Activated CD8-positive, alpha-beta memory T cell treated with anti-CD3 and anti-CD28 coated beads, Interleukin-2, amount 50 U/mL, for 4 hours (primary cell): ENCODE results near the gene LIPE.

Experiments used
- DNase-seq: peaks from one replicate; pipeline ENCODE4 v3.0.0-alpha.2; 2020

LIPE gene

DNA sequence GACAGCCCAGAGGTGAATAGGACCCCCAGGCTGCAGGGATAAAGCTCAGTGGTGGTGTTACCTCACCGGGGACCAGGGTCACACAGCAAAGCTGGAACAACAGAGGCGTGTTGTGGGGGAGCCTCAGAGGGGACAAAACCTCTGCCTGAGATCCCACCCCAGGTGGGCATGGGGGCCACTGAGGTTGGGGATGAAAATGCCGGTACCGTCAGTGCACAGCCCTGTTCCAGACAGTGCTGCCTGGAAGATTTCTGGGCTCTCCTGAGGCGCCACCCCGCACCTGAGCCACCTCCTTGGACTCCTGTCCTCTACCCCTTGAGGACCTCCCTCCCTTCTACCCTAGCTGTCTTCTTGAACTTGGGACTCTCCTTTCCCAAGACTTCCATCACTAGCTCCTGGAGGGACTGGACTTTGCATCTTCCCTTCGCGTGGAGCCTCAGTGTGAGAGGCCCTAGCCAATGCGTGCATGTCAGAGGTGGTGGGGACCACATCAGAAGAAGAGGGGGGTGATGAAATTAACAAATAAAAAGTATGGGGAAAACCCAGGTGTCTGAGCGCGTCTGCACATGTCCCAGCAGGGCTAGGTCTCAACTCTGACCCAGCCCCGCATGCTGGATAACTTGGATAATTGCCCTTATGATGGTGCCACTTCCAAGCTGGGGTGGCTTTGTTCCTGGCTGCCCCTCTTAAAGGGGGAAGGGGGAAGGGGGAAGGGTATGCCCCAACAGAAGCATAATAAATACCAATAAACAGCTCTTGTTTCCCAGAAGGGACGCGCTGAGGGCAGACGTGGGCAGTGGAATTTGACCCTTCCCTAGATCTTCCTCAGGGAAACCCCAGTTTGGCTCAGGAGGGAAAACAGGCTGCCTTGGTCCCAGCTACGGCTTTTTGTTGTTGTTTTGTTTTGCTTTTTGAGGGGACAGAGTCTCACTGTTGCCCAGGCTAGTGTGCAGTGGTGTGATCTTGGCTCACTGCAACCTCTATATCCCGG, 48.7 kb downstream of the LIPE start:
- DNase-seq: no peak

DNA sequence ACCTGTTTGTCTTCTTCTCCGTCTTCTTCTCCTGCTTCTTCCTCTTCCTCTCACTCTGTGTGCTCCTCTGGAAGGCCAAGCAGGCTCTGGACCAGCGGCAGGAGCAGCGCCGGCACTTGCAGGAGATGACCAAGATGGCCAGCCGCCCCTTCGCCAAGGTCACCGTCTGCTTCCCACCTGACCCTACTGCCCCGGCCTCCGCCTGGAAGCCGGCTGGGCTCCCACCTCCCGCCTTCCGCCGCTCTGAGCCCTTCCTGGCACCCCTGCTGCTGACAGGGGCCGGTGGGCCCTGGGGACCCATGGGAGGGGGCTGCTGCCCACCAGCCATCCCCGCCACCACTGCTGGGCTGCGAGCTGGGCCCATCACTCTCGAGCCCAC, 51.0 kb downstream of the LIPE start:
- no peak for DNase-seq

DNA sequence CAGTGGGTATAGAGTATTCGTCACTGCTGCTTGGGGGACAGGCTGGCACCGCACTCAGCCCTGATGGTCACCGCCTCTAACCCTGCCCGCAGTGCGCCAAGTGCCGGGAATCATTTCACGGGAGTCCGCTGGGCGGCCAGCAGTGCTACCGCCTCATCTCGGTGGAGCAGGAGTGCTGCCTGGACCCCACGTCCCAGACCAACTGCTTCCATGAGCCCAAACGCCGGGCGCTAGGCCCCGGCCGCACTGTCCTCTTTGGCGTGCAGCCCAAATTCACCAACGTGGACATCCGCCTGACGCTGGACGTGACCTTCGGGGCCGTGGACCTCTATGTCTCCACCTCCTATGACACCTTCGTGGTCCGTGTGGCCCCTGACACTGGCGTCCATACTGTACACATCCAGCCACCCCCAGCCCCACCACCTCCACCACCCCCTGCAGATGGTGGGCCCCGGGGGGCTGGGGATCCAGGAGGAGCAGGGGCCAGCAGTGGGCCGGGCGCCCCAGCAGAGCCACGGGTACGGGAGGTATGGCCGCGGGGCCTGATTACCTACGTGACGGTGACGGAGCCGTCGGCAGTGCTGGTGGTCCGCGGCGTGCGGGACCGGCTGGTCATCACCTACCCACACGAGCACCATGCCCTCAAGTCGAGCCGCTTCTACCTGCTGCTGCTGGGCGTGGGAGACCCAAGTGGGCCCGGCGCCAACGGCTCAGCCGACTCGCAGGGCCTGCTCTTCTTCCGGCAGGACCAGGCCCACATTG, 51.6 kb downstream of the LIPE start:
- DNase-seq: no peak

DNA sequence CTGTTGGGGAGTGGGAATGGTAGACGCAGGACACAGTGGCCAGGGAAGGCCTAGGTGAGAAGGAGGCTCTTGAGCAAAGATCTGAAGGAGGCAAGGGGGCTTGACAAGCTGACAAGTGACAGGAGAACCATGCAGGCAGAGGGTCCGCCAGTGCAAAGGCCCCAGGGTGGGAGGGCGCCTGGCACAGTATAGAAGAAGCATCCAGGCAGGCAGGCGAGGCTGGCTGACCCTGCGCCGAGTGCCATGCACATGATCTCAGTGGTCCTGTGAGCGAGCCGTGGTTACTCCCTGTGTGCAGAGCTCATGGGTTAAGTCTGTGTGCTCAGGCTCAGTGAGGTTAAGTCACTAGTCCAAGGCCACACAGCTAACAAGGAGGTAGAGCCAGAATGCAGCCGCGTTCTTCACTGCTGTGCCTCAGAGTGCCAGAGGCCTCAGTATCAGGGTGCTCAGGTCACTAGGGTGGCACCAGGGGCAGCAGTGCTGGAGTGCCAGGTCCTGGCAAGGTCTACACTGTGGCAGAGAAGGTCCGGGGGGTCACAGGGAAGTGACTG, 52.3 kb downstream of the LIPE start:
- no peak for DNase-seq

DNA sequence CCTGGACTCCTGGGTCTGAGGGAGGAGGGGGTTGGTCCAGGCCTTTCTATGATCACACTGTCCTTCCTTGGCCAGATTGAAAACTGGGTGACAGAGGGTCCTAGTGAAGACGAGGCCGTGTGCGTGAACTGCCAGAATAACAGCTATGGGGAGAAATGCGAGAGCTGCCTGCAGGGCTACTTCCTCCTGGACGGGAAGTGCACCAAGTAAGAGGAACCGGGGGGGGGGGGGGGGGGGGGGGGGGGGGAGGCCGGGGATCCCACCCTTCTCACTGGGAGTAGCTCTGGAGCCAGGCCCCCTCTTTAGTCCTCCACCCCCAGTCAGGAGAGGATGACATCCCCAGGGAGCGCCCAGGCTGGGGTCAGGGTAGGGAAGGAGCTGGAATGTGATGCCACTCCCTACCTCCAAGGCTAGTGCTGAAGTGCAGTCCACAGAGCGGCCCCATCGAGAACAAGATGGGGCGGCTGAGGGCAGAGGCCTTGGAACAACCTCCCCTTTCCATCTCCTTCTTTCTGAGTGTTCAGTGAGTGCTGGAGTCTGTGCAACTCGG, 56.5 kb downstream of the LIPE start:
- DNase-seq: no peak

DNA sequence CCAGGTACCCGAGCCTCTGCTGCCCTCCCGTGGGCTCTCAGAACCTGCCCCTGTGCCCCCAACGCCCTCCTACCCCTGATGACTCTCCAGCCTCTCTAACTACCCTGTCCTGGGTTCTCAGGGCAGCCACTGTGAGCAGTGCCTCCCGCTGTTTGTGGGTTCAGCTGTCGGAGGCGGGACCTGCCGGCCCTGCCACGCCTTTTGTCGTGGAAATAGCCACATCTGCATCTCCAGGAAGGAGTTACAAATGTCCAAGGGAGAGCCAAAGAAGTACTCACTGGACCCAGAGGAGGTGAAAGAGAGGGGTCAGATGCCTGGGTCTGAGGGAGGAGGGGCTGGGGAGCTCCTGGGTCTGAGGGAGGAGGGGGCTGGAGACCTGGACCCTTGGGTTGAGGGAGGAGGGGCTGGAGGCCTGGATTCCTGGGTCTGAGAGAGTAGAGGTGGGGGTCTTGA, 57.1 kb downstream of the LIPE start:
- DNase-seq: no peak

DNA sequence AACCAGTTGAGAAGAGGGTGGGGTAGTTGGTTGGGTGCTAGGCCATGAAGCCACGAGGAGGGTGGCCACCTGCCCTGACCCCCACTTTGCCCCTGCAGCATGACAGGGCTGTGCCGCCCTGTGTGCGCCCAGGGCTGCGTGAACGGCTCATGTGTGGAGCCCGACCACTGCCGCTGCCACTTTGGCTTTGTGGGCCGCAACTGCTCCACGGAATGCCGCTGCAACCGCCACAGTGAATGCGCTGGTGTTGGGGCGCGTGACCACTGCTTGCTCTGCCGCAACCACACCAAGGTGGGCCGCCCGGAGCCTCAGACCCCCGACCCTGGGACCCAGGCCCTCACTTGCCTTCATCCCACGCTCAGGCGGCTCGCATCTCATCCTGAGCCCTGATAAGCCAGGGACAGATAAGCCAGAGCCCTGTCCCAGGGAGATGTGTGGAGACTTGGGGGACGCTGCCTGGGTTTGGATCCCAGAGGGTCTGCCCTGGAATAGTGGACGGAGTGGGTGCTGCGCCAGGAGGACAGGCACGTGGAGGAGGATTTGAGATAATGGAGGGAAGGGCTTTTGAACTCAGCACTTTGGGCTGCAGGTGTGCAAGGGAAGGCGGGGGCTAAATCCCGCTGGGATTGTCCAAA, 57.6 kb downstream of the LIPE start:
- no peak for DNase-seq

DNA sequence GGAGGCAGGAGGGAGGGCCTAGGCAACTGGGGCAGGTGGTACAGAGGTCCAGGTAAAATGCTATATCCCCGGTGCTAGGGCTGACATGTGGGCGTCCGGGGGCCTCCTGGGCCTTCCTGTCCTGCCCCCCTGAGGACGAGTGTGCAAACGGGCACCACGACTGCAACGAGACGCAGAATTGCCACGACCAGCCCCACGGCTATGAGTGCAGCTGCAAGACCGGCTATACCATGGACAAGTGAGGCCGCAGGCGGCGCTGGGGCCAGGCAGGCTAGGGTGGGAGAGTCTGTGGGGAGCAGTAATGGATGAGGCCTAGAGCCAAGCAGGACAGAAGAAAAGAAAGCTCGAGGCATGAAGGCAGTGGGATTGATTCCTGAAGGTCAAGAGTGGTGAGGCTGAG, 58.4 kb downstream of the LIPE start:
- no peak for DNase-seq

DNA sequence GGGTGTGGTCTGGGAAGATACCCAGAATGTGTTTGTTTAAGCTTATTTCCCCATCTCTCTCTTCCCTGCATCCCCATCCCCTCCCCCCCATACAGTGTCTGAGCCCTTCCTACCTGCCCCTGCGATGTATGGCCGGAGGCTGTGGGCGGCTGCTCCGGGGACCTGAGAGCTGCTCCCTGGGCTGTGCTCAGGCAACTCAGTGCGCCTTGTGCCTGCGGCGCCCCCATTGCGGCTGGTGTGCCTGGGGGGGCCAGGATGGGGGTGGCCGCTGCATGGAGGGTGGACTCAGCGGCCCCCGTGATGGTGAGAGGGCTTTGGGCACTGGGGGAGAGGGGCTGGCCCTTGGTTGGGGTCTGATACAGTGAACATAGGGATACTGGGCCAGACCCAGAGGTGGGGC, 58.8 kb downstream of the LIPE start:
- no peak for DNase-seq

DNA sequence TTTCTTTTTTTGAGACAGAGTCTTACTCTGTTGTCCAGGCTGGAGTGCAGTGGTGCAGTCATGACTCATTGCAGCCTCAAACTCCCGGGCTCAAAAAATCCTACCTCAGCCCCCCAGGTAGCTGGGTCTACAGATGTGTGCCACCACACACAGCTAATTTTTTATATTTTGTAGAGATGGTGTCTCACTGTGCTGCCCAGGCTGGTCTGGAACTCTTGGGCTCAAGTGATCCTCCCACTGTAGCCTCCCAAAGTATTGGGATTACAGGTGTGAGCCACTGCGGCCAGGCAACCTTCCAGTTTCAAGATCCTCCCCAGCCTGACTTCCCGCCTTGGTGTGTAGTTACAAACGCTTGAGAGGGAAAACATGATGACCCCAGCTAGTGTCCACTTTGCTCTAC, 59.3 kb downstream of the LIPE start:
- no peak for DNase-seq

DNA sequence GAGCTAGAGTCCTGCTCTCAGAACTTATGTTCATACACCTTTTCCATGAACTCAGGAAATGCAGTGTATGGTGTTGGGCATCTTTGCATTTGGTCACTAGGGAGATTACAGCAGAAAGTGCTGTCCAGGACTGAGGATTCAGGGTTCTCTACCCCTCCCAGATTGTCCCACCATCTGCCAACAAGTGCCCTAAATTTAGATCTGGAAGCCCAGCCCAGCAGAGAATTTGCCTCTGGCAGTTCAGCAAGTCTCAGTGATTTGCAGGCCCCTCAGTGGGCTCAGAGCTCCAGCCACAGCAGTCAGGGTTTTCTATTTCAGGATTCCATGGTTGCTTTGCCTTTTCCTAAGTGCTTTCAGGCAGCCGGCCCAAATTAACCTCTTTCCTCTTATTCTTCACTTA, 60.5 kb downstream of the LIPE start:
- DNase-seq: no peak

DNA sequence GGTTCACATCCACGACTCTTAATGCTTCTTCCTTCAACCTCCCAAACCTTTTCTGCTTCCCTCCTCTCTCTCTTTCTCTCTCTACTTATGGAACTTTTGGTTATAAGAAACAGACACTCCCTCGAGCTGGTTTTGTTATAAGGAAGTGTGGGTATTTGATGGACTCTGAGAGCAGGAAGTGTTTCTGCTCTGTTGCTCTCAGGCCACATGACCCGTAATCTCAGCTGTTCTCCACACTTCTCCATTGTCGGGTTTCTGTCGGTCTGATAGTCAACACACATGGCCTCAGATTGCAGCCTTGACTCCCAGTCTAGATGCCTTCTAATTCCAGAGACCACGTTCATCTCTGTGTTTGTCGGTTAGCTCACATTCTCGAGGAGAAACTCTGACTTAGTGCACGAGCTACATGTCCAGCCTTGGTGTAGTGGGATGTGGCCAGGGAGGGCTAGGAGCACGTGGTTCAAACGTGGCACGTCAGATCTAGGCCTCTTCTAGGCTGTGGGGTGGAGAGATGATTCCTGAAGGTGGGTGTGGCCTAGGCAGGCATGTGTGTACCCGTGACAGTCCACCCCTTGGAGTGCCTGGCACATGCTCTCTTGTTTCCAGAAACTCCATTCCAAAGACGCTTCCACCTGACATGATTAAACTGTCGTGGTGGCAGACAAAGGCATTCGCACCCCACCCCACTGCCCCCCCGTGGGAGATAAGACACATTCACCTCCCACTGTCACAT, 63.4 kb downstream of the LIPE start:
- no peak for DNase-seq

DNA sequence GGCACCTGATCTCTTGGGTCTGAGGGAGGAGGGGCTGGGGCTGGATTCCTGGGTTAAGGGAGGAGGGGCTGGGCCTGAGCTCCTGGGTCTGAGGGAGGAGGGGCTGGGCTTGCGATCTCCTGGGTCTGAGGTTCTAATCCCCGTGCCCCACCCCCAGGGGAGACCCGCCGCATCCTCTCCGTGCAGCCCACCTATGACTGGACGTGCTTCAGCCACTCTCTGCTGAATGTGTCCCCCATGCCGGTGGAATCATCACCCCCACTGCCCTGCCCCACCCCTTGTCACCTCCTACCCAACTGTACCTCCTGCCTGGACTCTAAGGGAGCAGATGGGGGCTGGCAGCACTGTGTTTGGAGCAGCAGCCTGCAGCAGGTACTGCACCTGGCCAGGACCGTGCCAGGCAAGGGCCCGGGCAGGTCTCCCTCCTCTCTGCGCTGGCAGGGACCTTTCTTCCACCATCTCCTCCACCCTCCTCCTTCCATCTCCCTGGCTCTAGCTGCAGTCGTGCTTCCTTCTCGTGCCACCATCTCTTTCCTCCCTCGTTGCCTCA, 64.2 kb downstream of the LIPE start:
- DNase-seq: no peak

DNA sequence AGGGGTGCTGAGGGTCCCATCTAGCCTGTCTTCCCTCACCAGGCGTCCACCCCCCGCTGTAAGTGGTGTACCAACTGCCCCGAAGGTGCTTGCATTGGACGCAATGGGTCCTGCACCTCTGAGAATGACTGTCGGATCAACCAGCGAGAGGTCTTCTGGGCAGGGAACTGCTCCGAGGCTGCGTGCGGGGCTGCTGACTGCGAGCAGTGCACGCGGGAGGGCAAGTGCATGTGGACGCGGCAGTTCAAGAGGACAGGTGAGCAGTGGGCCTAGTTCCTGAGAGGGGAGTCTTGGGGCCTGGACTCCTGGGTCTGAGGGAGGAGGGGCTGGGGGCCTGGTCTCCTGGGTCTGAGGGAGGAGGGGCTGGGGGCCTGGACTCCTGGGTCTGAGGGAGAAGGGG, 64.8 kb downstream of the LIPE start:
- no peak for DNase-seq

DNA sequence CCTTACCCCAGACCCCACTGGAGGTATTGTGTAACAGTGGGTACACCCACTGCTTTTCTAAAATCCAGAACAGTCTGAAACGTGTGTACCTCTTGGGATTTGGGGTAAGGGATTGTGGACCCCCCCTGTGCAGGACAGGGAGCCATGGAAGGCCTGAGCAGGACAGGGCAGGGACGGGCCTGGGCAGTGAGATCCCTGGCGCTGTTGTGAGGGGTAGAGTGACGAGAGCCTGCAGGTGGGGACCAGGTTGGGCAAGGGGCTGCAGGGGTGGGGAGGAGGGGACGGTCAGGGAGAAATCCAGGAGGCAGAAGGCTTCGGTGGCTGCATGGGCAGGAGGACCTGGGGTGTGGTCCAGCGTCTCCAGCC, 65.7 kb downstream of the LIPE start:
- no peak for DNase-seq

DNA sequence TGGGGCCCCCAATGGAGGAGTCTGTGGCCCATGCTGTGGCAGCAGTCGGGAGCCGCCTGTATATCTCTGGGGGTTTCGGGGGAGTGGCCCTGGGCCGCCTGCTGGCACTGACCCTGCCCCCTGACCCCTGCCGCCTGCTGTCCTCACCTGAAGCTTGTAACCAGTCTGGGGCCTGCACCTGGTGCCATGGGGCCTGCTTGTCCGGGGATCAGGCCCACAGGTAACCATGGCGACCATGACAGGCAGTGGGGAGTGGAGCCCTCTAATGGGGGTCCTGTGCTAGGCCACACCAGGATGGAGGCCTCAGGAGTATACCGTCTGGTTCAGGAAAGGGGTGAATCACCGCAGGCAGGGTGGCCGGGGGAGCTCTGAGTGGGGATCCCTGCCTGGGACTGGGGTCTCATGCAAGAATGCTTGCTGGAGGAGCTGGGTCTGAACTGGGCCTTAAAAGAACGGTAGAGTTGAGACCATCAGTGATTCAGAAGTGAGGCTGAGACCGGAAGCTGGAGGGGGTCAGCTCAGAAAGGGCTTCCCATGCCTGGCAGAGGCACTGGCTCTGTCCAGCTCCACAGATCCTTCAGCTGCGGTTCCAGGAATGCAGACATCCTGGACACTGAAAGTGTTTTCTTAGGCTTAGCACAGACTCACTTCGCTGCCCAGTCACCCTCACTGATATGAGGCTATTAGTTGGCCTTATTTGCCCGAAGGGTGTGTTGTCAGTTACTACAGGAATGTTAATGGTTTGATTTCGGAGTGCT, 66.2 kb downstream of the LIPE start:
- no peak for DNase-seq

DNA sequence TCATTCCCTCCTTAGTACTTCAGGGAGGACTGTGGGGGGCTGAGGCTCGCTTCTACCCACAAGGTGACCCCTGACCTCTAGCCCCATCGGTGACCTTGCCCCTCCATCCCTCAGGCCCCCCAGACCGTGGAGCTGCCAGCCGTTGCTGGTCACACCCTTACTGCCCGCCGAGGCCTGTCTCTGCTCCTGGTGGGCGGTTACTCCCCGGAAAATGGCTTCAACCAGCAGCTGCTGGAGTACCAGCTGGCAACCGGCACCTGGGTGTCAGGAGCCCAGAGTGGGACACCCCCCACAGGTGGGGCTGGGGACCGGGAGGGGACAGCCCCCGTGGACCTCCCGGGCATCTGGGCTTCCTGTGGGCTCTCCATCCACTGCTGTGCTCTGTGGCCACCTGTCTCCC, 69.9 kb downstream of the LIPE start:
- DNase-seq: no peak

DNA sequence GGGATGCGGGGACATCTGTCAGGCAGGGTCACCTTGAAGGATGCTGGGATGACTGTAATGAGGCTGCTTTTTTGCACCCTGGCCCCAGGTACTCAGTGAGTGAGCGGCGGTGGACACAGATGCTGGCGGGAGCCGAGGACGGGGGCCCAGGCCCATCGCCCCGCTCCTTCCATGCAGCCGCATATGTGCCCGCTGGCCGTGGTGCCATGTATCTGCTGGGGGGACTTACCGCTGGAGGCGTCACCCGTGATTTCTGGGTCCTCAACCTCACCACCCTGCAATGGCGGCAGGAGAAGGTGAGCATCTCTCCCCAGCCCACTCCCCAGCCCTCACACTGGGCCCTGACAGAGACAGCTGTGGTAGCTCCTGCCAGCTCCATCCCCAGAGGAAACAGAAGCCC, 70.5 kb downstream of the LIPE start:
- no peak for DNase-seq

DNA sequence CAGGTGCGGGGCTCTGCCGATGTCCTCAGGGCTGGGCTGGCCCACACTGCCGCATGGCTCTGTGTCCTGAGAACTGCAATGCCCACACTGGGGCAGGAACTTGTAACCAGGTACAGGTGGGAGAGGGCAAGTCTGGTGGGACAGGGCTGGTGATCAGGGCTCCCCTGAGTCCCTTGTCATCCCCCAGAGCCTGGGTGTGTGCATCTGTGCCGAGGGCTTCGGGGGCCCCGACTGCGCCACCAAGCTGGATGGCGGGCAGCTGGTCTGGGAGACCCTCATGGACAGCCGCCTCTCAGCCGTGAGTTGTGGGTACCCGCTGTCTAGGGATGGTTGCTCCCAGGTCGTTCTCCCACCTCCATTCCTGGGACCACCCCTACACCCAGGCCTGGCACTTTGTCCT, 71.3 kb downstream of the LIPE start:
- DNase-seq: no peak

DNA sequence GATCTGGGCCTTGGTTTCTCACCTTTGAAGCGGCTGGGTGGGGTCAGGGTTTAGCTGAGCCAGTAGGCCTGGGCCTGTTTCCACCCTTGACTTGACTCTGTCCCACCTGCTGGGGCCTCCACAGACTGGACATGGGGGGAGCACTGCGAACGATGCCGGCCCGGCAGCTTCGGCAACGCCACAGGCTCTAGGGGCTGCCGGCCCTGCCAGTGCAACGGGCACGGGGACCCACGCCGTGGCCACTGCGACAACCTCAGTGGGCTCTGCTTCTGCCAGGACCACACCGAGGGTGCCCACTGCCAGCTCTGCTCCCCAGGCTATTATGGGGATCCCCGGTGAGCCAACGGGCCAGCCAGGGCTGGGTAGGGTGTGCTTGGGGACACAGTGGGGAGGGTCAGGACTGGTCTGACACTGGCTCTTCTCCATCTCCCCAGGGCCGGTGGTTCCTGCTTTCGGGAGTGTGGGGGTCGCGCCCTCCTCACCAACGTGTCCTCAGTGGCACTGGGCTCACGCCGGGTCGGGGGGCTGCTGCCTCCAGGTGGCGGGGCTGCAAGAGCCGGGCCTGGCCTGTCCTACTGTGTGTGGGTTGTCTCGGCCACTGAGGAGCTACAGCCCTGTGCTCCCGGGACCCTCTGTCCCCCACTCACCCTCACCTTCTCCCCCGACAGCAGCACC, 73.7 kb downstream of the LIPE start:
- no peak for DNase-seq
